K562 (cell line): ENCODE data around the gene TPR. TPM values are rescaled to one million over a fixed set of nuclear protein-coding genes. Genes with fewer than 3 reads are reported as not detected.

Experiments used
- ATAC-seq: fragments of 200-7000 bp; cut with Tn5 transposase; 3 replicates; pipeline ENCODE4 v1.9.1; 2020; ENCODE audit warnings: moderate library complexity
- BruUV-seq: library from RNA; stranded (reverse); fragments of 400-500 nt; replicated peaks from 2 replicates; lab custom pipeline; 2021; lab: Mats Ljungman, UMichigan
- CTCF ChIA-PET: fragments of 300-600 bp; formaldehyde crosslinking; extraction: SDS; loops from one replicate; lab custom pipeline; 2021; ENCODE audit warnings: low intra/inter-chr PET ratio; lab: Yijun Ruan, JAX
- POLR2A ChIA-PET: fragments of 300-600, 350-650 bp; sonication (Branson Sonifier 250); formaldehyde crosslinking; extraction: SDS; loops from one replicate; lab custom pipeline; 2021; ENCODE audit warnings: antibody characterized with exemption, inconsistent platforms; lab: Yijun Ruan, JAX
- DNase-seq, 4 experiments: peaks; one replicate each; pipeline versions ENCODE4 v3.0.0 to v3.0.0-alpha.2; 2011 to 2018; ENCODE audit warnings: low spot score in 3 of 4, mixed read lengths in 3 of 4; ENCODE audit errors: extremely low read depth in 1 of 4
- FAIRE-seq: peaks from 2 replicates; lab custom pipeline; 2011; peaks lifted over from hg19 to GRCh38; lab: Jason Lieb, UNC
- H2AFZ ChIP-seq: 2 replicates; pipeline ENCODE4 v1.6.0; 2011; ENCODE audit warnings: low read depth, low read length, control low read depth, inconsistent platforms
- H3K27ac ChIP-seq: fragments of 200-600 bp; 3 replicates; pipeline ENCODE4 v1.8.0; 2011; ENCODE audit warnings: low read depth, mild to moderate bottlenecking, control low read depth, inconsistent platforms, low read length, moderate library complexity, mixed read lengths; ENCODE audit errors: extremely low read depth
- H3K27me3 ChIP-seq, 2 experiments: fragments of 300-600 bp in 1 of 2; 2 replicates in 1 of 2; 3 replicates in 1 of 2; pipeline versions ENCODE4 v1.6.0 to v1.8.0; 2011; ENCODE audit warnings: inconsistent platforms in 2 of 2, low read length in 2 of 2, mild to moderate bottlenecking in 1 of 2, mixed read lengths in 1 of 2, moderate library complexity in 1 of 2; ENCODE audit not compliant: control insufficient read depth in 2 of 2, insufficient read depth in 2 of 2
- H3K36me3 ChIP-seq: fragments of 300-600 bp; 3 replicates; pipeline ENCODE4 v1.8.0; 2011; ENCODE audit warnings: mild to moderate bottlenecking, low read length, inconsistent platforms; ENCODE audit not compliant: control insufficient read depth, insufficient read depth
- H3K4me1 ChIP-seq, 2 experiments: fragments of 200-600 bp in 1 of 2; replicated peaks in 1 of 2; 2 replicates in 1 of 2; 3 replicates in 1 of 2; pipeline versions ENCODE4 v1.5.1 to v1.8.0; 2011; ENCODE audit warnings: inconsistent platforms in 2 of 2, low read length in 2 of 2, mild to moderate bottlenecking in 1 of 2, mixed read lengths in 1 of 2, moderate library complexity in 1 of 2; ENCODE audit not compliant: control insufficient read depth in 2 of 2, insufficient read depth in 2 of 2
- H3K4me2 ChIP-seq: 2 replicates; pipeline ENCODE4 v1.6.1; 2011; ENCODE audit warnings: low read length, control low read depth, inconsistent platforms, mixed read lengths; ENCODE audit not compliant: insufficient read depth
- H3K4me3 ChIP-seq: fragments of 200-600 bp; sonication (generic), shearing (Covaris generic); 2 replicates; pipeline ENCODE4 v1.5.1; 2016; ENCODE audit warnings: control low read depth, inconsistent platforms
- H3K79me2 ChIP-seq: fragments of 200-600 bp; 3 replicates; pipeline ENCODE4 v1.8.0; 2011; ENCODE audit warnings: low read length, inconsistent platforms; ENCODE audit not compliant: control insufficient read depth, insufficient read depth
- H3K9ac ChIP-seq, 2 experiments: 2 replicates each; pipeline versions ENCODE4 v1.6.0 to v1.6.1; 2011; ENCODE audit warnings: low read depth in 2 of 2, low read length in 2 of 2, control low read depth in 1 of 2, inconsistent platforms in 1 of 2, mild to moderate bottlenecking in 1 of 2, mixed read lengths in 1 of 2; ENCODE audit not compliant: insufficient read depth in 1 of 2
- H3K9me1 ChIP-seq: one replicate; pipeline ENCODE4 v1.6.0; 2011; ENCODE audit warnings: inconsistent platforms, mild to moderate bottlenecking, low read length, moderate library complexity; ENCODE audit not compliant: control insufficient read depth, insufficient read depth
- H3K9me3 ChIP-seq: replicated peaks from 2 replicates; pipeline ENCODE4 v1.5.1; 2011; ENCODE audit warnings: low read depth, low read length, inconsistent platforms; ENCODE audit not compliant: control insufficient read depth, insufficient read depth
- H4K20me1 ChIP-seq: replicated peaks from 2 replicates; pipeline ENCODE4 v1.6.1; 2011; ENCODE audit warnings: low read length, inconsistent platforms, mixed read lengths; ENCODE audit not compliant: control insufficient read depth, insufficient read depth
- CREM ChIP-seq: IDR thresholded peaks from 2 replicates; pipeline ENCODE4 v1.6.1; 2014; ENCODE audit warnings: antibody characterized with exemption, low read depth
- FOXA3 ChIP-seq, 2 experiments: fragments of 450-650 bp in 1 of 2; sonication (generic) in 1 of 2; formaldehyde crosslinking; IDR thresholded peaks in 1 of 2; conservative IDR thresholded peaks in 1 of 2; 2 replicates each; pipeline versions ENCODE4 v1.4.0 to v1.8.0; 2020 to 2022; ENCODE audit warnings: mild to moderate bottlenecking in 2 of 2, missing genetic modification reagents in 1 of 2
- FOXK2 ChIP-seq, 2 experiments: fragments of 450-650 bp; IDR thresholded peaks in 1 of 2; conservative IDR thresholded peaks in 1 of 2; 2 replicates each; pipeline ENCODE4 v1.6.1; 2016; ENCODE audit warnings: low read depth in 2 of 2, mild to moderate bottlenecking in 1 of 2
- GABPB2 ChIP-seq: fragments of 250-450 bp; sonication (Bioruptor Pico); conservative IDR thresholded peaks from 2 replicates; pipeline ENCODE4 v1.5.1; 2021; ENCODE audit warnings: mild to moderate bottlenecking
- MCM3 ChIP-seq: fragments of 450-650 bp; IDR thresholded peaks from 2 replicates; pipeline ENCODE4 v1.6.1; 2016
- MEIS2 ChIP-seq: fragments of 450-650 bp; IDR thresholded peaks from 2 replicates; pipeline ENCODE4 v1.6.1; 2014; ENCODE audit warnings: mild to moderate bottlenecking; ENCODE audit not compliant: partially characterized antibody
- RAD21 ChIP-seq, 2 experiments: fragments of 250-450 bp in 1 of 2; fragments of 450-650 bp in 1 of 2; sonication (Bioruptor Pico) in 1 of 2; formaldehyde crosslinking in 1 of 2; IDR thresholded peaks in 1 of 2; conservative IDR thresholded peaks in 1 of 2; 2 replicates each; pipeline versions ENCODE4 v1.4.0 to v1.8.0; 2020 to 2022; ENCODE audit warnings: mild to moderate bottlenecking in 2 of 2, moderate library complexity in 1 of 2
- SIX5 ChIP-seq, 2 experiments: IDR thresholded peaks; 2 replicates each; pipeline ENCODE4 v1.6.1; 2011; ENCODE audit warnings: low read length in 2 of 2, borderline replicate concordance in 1 of 2, low read depth in 1 of 2, mild to moderate bottlenecking in 1 of 2, moderate library complexity in 1 of 2; ENCODE audit not compliant: insufficient read depth in 1 of 2
- SMC3 ChIP-seq: conservative IDR thresholded peaks from 2 replicates; pipeline ENCODE4 v1.6.1; 2011; ENCODE audit warnings: low read depth, low read length, improper control_type of control experiment; ENCODE audit not compliant: insufficient read depth
- SOX6 ChIP-seq: fragments of 450-650 bp; IDR thresholded peaks from 2 replicates; pipeline ENCODE4 v1.6.1; 2014; ENCODE audit warnings: mild to moderate bottlenecking
- ZBTB7A ChIP-seq: IDR thresholded peaks from 2 replicates; pipeline ENCODE4 v1.6.1; 2011; ENCODE audit warnings: low read depth, mild to moderate bottlenecking, low read length, moderate library complexity, borderline replicate concordance; ENCODE audit not compliant: control insufficient read depth
- WGBS: fragments of 100-300 bp; shearing (Covaris generic); methylation state at CpG from one replicate; pipeline ENCODE4 v1.1.6; 2016; ENCODE audit warnings: low coverage, mixed read lengths; ENCODE audit not compliant: insufficient coverage; ENCODE audit errors: missing lambda C conversion rate; 5-methylcytosine and 5-hydroxymethylcytosine counted together
- in situ Hi-C: fragments of 300-500 bp; cut with MboI; formaldehyde crosslinking; loops from 4 replicates; pipeline ENCODE4 v1.15.0; 2018; ENCODE audit warnings: inconsistent platforms, mixed read lengths
- intact Hi-C: fragments of 100-400 bp; cut with micrococcal nuclease; formaldehyde crosslinking; loops from 2 replicates; pipeline ENCODE4 v1.14.2; 2022
- polyA plus RNA-seq, 8 experiments: library from polyadenylated mRNA; depleted of rRNA in 4 of 8; stranded (reverse) in 5 of 8; unstranded in 3 of 8; fragments of >200 nt; fragmentation: Nextera tagmentation in 2 of 8; fragmentation: Illumina TruSeq in 1 of 8; extraction: Ambion mirVana in 2 of 8; extraction: Trizol in 1 of 8; gene quantifications; 2 replicates each; pipeline versions ENCODE4 v1.2.1 to v1.2.3, GENCODE V29; 2011 to 2014; ENCODE audit warnings: inconsistent platforms in 1 of 8, missing spikeins in 1 of 8
- total RNA-seq, 7 experiments: library from RNA; depleted of rRNA in 6 of 7; stranded (reverse); fragments of >200 nt in 6 of 7; fragmentation: Illumina TruSeq in 2 of 7; extraction: Trizol in 2 of 7; gene quantifications; 2 replicates each; pipeline versions ENCODE4 v1.2.1 to v1.2.3, GENCODE V29; 2011 to 2021; ENCODE audit warnings: low replicate concordance in 1 of 7
- TF ChIP-seq, protein P1 (sequence below), 2 experiments: IDR thresholded peaks in 1 of 2; conservative IDR thresholded peaks in 1 of 2; 2 replicates each; pipeline ENCODE4 v1.6.1; 2016; ENCODE audit warnings: low read depth in 2 of 2, mild to moderate bottlenecking in 1 of 2, missing compliant biosample characterization in 1 of 2, missing genetic modification characterization in 1 of 2, moderate library complexity in 1 of 2
- TF ChIP-seq, protein P2 (sequence below): fragments of 450-650 bp; IDR thresholded peaks from 2 replicates; pipeline ENCODE4 v1.6.1; 2016
- TF ChIP-seq, protein P3 (sequence below): fragments of 450-650 bp; IDR thresholded peaks from one replicate; pipeline ENCODE4 v1.6.1; 2018; ENCODE audit warnings: mild to moderate bottlenecking, moderate library complexity; ENCODE audit not compliant: partially characterized antibody

The TPR gene
- total and polyA plus RNA-seq, 9 of the 15 experiments (the other 6 are each of a cell fraction or from before 2014, with no cell fraction given), result 48.5 to 167 (median 138) TPM

DNA sequence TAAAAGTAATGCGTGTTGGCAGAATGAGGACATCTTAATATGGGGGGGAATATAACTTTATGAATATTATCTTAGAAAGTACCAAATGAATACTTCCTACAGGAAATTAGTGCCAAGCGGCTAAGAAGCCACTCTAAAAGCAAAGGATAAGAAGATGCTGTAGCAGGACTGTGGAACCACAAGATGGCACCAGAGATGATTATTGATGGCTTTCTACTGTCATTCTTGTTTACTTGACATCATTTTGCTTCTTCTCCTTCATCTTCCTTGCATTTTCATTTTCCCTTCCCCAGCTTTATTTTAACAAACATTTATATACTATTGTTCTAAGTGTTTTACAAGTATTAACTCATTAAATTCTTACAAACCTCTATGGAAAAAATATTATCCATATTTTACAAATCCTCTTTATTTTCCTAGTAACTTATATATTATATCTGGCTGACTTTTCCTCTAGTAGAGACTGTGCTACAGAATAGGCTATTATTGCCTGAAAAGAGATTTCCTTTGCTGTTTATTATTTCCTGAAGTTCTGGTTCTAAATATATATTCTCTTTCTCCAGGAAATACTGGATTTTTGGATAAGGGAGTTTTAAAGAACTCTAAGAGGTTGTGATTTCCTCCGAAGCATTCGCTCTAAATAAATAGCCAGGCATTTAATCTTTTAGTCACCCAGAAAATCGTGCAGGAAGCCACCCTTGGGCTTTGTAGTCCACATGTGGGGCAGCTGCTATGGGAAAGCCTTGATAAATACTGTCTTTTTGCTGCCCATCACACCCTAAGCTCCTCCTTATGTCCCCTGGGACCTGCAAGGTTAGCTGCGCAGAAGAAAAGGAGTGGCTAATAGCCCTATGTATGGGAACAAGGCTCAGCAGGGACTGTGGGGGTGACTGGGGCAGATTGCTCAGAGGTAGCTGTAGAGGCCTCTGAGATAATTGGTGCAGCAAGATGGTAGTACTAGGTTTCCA, 69.8 kb downstream of the TPR start:
- no peak overlapping the region for H2AFZ ChIP-seq
- peak; percentile 43 to 55 (median 52) for DNase-seq
- no peak overlapping the region for H3K27ac ChIP-seq
- no peak overlapping the region for H3K4me3 ChIP-seq
- intact Hi-C loops (loop anchor here (5.0 kb wide), 1 partner anchor 682 kb away; no protein-coding TSS in a partner anchor), in situ Hi-C loops (no loop called here)
- WGBS, result 31% methylated on average over 6 of the region's 6 CpGs
- no peaks in the 10 kb centered on the region for H3K4me1 ChIP-seq
- ATAC-seq, result peak; percentile 83
- FAIRE-seq, result peak; percentile 76
- no peak overlapping the region for H3K4me2 ChIP-seq
- H4K20me1 ChIP-seq, result no peaks in the 10 kb centered on the region
- H3K9me1 ChIP-seq, result no peaks in the 10 kb centered on the region
- peaks cover 5 to 7% of the 10 kb centered on the region in 2 experiments; a peak in 3 of 5 replicates for H3K27me3 ChIP-seq
- H3K36me3 ChIP-seq, result no peaks in the 10 kb centered on the region
- no peak overlapping the region for H3K9ac ChIP-seq
- no TSS peak for BruUV-seq
- no peaks in the 10 kb centered on the region for H3K79me2 ChIP-seq
- ChIA-PET POLR2A (interaction anchor here (1.2 kb wide), 1 partner anchor 8 kb away, joined by 3 read pairs; no protein-coding TSS in a partner anchor), CTCF (interaction anchor here (0.6 to 1.1 kb wide), 3 partner anchors 12 to 681 kb away, joined by 3 read pairs; no protein-coding TSS in a partner anchor)
- no peaks in the 10 kb centered on the region for H3K9me3 ChIP-seq
- TF ChIP-seq FOXK2 (conservative IDR thresholded peaks at IDR 0.05 in 1 of 2, IDR thresholded peaks at IDR 0.05 in 1 of 2; ENCODE audit: low read depth in 2 of 2), result peak; percentile 61 to 81; a peak in 3 of 4 replicates
- peak; percentile 38 to 69; a peak in 3 of 4 replicates for TF ChIP-seq RAD21 (CRISPR knock-in tag; conservative IDR thresholded peaks at IDR 0.05 in 1 of 2, IDR thresholded peaks at IDR 0.05 in 1 of 2)
- TF ChIP-seq SIX5 (IDR thresholded peaks at IDR 0.05; ENCODE audit: borderline replicate concordance in 1 of 2, insufficient read depth in 1 of 2, low read depth in 1 of 2, low read length in 2 of 2), result no peak
- TF ChIP-seq SMC3, result peak; percentile 30; the same call in 1 of the 2 replicates
- TF ChIP-seq FOXA3 (CRISPR knock-in tag; conservative IDR thresholded peaks at IDR 0.05 in 1 of 2, IDR thresholded peaks at IDR 0.05 in 1 of 2), result peak in 1 of 2 experiments; percentile 49; a peak in 2 of 4 replicates
- TF ChIP-seq, protein P1, sequence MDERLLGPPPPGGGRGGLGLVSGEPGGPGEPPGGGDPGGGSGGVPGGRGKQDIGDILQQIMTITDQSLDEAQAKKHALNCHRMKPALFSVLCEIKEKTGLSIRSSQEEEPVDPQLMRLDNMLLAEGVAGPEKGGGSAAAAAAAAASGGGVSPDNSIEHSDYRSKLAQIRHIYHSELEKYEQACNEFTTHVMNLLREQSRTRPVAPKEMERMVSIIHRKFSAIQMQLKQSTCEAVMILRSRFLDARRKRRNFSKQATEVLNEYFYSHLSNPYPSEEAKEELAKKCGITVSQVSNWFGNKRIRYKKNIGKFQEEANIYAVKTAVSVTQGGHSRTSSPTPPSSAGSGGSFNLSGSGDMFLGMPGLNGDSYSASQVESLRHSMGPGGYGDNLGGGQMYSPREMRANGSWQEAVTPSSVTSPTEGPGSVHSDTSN (CRISPR knock-in tag; IDR thresholded peaks at IDR 0.05; ENCODE audit: low read depth), result no peak
- TF ChIP-seq, protein P1 (tag; conservative IDR thresholded peaks at IDR 0.05; ENCODE audit: low read depth), result peak; percentile 83
- TF ChIP-seq ZBTB7A, result no peak
- no peak for TF ChIP-seq MCM3
- TF ChIP-seq, protein P2, sequence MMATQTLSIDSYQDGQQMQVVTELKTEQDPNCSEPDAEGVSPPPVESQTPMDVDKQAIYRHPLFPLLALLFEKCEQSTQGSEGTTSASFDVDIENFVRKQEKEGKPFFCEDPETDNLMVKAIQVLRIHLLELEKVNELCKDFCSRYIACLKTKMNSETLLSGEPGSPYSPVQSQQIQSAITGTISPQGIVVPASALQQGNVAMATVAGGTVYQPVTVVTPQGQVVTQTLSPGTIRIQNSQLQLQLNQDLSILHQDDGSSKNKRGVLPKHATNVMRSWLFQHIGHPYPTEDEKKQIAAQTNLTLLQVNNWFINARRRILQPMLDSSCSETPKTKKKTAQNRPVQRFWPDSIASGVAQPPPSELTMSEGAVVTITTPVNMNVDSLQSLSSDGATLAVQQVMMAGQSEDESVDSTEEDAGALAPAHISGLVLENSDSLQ, result peak; percentile 69
- no peak for TF ChIP-seq CREM
- TF ChIP-seq, protein P3, sequence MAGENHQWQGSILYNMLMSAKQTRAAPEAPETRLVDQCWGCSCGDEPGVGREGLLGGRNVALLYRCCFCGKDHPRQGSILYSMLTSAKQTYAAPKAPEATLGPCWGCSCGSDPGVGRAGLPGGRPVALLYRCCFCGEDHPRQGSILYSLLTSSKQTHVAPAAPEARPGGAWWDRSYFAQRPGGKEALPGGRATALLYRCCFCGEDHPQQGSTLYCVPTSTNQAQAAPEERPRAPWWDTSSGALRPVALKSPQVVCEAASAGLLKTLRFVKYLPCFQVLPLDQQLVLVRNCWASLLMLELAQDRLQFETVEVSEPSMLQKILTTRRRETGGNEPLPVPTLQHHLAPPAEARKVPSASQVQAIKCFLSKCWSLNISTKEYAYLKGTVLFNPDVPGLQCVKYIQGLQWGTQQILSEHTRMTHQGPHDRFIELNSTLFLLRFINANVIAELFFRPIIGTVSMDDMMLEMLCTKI, result no peak
- no peak for TF ChIP-seq SOX6
- peak; percentile 71 for TF ChIP-seq MEIS2
- no peak for TF ChIP-seq GABPB2 (CRISPR knock-in tag)
